ENCODE results near the gene GCSAML.
"Not testable (repeated sequence)": the region's sequence is repeated elsewhere in the genome, so short reads cannot be mapped to it uniquely, and the experiment has no call there.

The GCSAML gene

GRCh38 chr1:247548769-247549182 lies at the start of gene GCSAML:
Gene GCSAML (plus strand): TSS chr1:247549134. CDS start chr1:247549192, 58 bp downstream.
- no peak for DNase-seq

- no peak for DNase-seq
These were observed 48.1 kb upstream of the GCSAML start for GRCh38 chr1:247500865-247501264.

- no peak for DNase-seq
These were observed 42.1 kb upstream of the GCSAML start for GRCh38 chr1:247506831-247507230.

- no peak for DNase-seq
These were observed 30.9 kb upstream of the GCSAML start for GRCh38 chr1:247517795-247518612.

- no peak for DNase-seq
These were observed 30.4 kb upstream of the GCSAML start for GRCh38 chr1:247518613-247518891.

- DNase-seq, result not testable (repeated sequence)
These were observed 27.0 kb upstream of the GCSAML start for GRCh38 chr1:247521886-247522285.

- peak in 1 of 2 experiments; percentile 15 for DNase-seq
These were observed 20.0 kb upstream of the GCSAML start for GRCh38 chr1:247528812-247529474.

- DNase-seq, result no peak
These were observed 19.1 kb upstream of the GCSAML start for GRCh38 chr1:247529771-247530355.

- no peak for DNase-seq
These were observed 18.1 kb upstream of the GCSAML start for GRCh38 chr1:247530785-247531184.

GRCh38 chr1:247531937-247532336 lies 17.0 kb upstream of the GCSAML start:
- DNase-seq, result no peak

GRCh38 chr1:247535402-247535801 lies 13.5 kb upstream of the GCSAML start:
- no peak for DNase-seq

GRCh38 chr1:247536340-247536739 lies 12.6 kb upstream of the GCSAML start, which contains the start of gene OR2C3:
Gene OR2C3 (minus strand): TSS chr1:247536440. CDS start chr1:247532511, 3,929 bp downstream.
- no peak for DNase-seq

- DNase-seq, result no peak
These were observed 10.4 kb upstream of the GCSAML start for GRCh38 chr1:247538561-247538960.

GRCh38 chr1:247539215-247539614 lies 9.7 kb upstream of the GCSAML start:
- no peak for DNase-seq

- no peak for DNase-seq
These were observed 8.4 kb upstream of the GCSAML start for GRCh38 chr1:247540581-247540980.

GRCh38 chr1:247542811-247543210 lies 6.1 kb upstream of the GCSAML start:
- DNase-seq, result no peak

GRCh38 chr1:247548092-247548491 lies 842 bp upstream of the GCSAML start:
- DNase-seq, result no peak

- DNase-seq, result no peak
These were observed 2.8 kb downstream of the GCSAML start for GRCh38 chr1:247551721-247552120.

GRCh38 chr1:247552231-247552630 lies 3.3 kb downstream of the GCSAML start:
- no peak for DNase-seq

- DNase-seq, result no peak
These were observed 9.2 kb downstream of the GCSAML start for GRCh38 chr1:247557926-247558674.

GRCh38 chr1:247561711-247562110 lies 12.8 kb downstream of the GCSAML start:
- DNase-seq, result no peak

- DNase-seq, result no peak
These were observed 13.3 kb downstream of the GCSAML start for GRCh38 chr1:247562198-247562597.

- no peak for DNase-seq
These were observed 25.3 kb downstream of the GCSAML start for GRCh38 chr1:247574236-247574635.

All from NCI-H2081 (cell line).